ELR (cell line): ENCODE measurements around the gene TMIGD3.
A peak's percentile ranks its signal among the peaks of the same experiment; 100 is the strongest.
"Not testable (repeated sequence)": the region's sequence is repeated elsewhere in the genome, so short reads cannot be mapped to it uniquely, and the experiment has no call there.

ENCODE experiments used
- DNase-seq: peaks from one replicate; pipeline ENCODE4 v3.0.0-alpha.2; 2015; ENCODE audit warnings: low read depth

The TMIGD3 gene

GRCh38 chr1:111503585-111504060, at the start of gene TMIGD3, which contains the start of gene ADORA3:
Gene TMIGD3, minus strand, starts transcription at chr1:111503633. Its CDS starts 279 bp downstream, at chr1:111503354.
Gene ADORA3, minus strand, starts transcription at chr1:111503633. Its CDS starts 279 bp downstream, at chr1:111503354.
- DNase-seq, result no peak

GRCh38 chr1:111553196-111553595, 49.8 kb upstream of the TMIGD3 start:
- peak; percentile 98 for DNase-seq

GRCh38 chr1:111552587-111552986, 49.2 kb upstream of the TMIGD3 start:
- no peak for DNase-seq

GRCh38 chr1:111551623-111552411, 48.4 kb upstream of the TMIGD3 start:
- no peak for DNase-seq

GRCh38 chr1:111547786-111548185, 44.4 kb upstream of the TMIGD3 start:
- DNase-seq, result not testable (repeated sequence)

GRCh38 chr1:111542187-111542586, 38.8 kb upstream of the TMIGD3 start:
- peak; percentile 59 for DNase-seq

DNA sequence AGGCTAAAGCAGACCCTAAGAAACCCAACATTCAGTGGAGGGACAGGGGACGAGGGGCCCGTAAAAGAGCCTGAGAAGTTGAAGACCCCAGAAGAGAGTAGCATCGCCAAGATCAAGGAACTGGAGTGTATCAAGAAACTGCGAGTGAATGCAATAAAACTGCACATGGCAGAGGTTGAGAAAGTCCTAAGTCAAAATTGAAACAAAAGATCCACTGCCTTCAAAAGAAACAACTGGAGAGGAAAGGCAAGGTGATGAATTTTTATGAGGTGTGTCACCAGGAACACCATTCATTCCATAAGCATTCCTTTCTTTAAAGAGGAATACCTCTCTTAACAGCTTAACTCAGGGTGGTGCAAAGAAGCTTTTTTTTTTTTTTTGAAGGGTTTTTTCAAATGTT, 38.3 kb upstream of the TMIGD3 start:
- peak; percentile 84 for DNase-seq

DNA sequence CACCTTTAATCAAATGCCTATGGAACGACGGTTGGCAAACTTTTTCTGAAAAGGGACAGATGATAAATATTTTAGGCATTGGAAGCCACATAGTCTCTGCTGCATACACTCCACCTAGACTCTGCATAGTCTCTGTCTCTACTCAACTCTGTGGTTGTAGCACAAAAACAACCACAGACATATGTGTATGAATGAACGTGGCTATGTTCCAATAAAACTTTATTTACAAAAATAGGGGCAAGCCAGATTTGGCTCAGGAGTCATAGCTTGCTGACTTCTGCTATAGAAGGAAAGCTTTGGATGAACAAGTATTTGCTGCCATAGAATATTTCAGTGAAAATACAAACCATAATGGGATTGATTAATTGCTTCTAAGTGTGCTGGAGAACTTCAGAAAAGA, 37.5 kb upstream of the TMIGD3 start:
- no peak for DNase-seq

DNA sequence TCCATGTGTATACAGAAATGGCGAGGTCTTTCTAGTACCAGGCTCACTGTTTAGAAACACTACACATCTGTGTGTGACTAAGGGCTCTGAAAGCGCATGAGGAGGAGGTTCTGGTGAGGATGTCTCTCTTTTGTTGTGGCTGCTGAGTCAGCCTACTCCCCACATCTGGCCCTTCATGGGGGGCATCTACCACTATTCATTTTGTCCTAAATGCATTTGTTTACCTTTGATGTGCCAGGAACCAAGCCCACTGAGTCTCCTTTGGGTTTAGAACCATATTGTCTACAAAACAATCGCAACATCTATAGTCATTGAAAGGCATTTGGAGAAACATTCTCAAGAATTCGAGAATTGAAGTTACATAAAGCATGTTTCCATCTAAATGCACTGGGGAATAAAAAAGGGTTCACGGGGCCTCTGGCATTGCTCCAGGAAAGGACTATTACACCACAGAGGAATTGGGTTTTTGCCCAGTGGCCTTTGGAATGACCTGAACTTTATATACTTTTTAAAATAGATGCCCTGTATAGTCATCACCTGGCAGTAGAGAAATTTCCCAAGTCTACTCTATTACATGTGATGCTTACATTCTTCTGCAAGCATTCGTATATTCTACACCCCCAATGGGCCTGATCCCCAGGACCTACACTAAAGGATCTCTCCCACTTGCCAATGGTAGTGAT, 35.1 kb upstream of the TMIGD3 start:
- peak; percentile 69 for DNase-seq

DNA sequence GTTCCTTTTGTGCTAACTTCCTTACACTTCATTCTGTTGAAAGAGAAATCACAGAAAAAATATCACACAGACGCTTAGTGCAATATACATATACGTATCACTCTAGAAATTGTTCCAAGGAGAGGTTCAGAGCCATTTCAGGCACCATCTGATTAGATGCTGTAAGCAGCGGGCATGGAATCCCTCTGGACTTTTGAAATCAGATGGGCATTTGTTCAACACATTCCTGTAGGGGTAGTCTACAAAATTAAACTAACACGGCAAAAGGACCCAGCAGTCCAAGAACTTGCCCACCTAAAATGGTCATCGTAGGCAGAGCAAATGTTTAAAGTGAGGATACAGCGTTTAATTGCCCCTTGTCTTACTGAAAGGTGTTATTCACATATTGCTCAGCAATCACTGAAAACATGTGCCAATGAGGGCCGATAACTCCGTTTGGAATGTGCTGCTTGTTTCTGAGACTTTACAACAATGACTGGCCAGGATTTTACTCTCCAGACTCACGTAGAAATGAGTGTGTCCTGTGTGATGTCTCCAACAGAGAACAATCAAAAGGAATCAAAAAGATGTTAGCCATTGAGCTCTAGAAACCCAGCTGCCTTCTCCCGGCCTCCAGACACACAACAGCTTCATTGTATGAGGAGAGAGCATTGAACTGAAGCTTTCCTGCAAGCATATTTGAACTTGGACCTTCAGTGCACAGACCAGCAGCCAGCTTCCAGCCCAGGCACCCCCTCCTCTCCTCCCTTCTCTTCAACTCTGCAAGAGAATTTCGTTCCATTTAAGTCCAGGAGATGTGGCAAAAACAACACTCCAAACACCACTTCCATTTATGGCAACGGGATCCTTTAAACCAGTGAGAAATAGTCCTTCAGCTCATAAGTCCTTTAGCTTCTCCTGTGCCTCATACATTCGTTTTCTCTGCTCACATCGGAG, 32.1 kb upstream of the TMIGD3 start:
- no peak for DNase-seq

DNA sequence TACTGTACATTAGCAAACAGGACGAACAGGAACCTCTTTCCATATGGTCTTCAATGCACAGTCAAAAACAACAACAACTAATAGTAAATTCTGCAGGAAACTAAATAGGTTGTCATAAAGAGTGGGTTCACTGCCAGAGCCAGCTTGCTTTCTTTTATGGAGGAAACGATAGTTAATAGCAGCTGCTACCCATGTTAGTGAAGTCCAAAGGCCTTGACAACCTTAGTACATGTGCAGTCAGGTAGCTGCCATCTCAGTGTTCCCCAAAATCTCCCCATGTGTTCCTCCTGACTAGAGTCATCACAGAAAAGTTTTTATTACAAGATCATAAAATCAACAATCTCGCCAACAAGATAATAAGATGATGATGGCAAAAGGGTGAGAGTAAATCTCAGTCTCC, 16.6 kb upstream of the TMIGD3 start:
- DNase-seq, result no peak

- DNase-seq, result no peak
These were observed 14.2 kb upstream of the TMIGD3 start for GRCh38 chr1:111517469-111518225.

GRCh38 chr1:111516005-111516535, 12.6 kb upstream of the TMIGD3 start:
- peak; percentile 82 for DNase-seq

GRCh38 chr1:111515291-111516004, 12.0 kb upstream of the TMIGD3 start:
- peak; percentile 84 for DNase-seq

DNA sequence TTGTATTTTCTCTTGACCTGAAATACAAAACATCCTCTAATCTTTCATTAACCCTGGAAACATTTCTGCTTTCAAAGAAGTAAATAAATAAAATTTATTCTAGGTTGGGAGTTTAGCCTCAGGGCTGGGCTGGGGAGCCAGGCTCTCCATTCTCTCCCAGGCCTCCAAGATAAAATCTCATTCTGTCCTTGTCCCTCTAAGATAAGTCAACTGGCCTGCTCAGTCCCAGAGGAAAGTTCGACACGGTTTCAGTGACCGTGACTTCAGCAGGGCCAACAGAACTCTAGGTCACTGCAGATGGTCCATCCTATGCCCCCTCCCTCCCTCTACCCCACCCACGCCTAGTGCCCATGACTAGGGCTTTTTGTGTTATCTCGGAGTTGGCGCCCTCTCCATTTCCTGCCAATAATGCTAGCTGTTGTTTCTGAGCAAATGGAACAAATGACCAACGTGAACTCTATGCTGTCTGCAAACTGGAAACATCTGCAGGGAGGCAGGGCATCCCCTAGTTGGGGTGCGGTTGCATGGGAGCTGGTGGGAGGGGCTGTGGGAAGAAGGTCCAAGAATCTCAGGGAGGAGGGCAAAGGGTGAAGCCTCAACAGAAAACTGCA, 10.1 kb upstream of the TMIGD3 start:
- no peak for DNase-seq

GRCh38 chr1:111512931-111513330, 9.5 kb upstream of the TMIGD3 start:
- DNase-seq, result no peak

- no peak for DNase-seq
These were observed 8.9 kb upstream of the TMIGD3 start for GRCh38 chr1:111512132-111512889.

GRCh38 chr1:111511370-111511769, 7.9 kb upstream of the TMIGD3 start:
- DNase-seq, result no peak

- no peak for DNase-seq
These were observed 6.6 kb upstream of the TMIGD3 start for GRCh38 chr1:111509997-111510375.
